Peyer's patch (tissue), 4 donors: ENCODE data around the gene TMEM169.
"Not testable (repeated sequence)": the region's sequence is repeated elsewhere in the genome, so short reads cannot be mapped to it uniquely, and the experiment has no call there.

ENCODE experiments used
- POLR2A ChIP-seq, 2 donors: fragments of 450-650 bp; IDR thresholded peaks; one replicate each; pipeline ENCODE4 v1.5.1; 2017; ENCODE audit warnings: antibody characterized with exemption in 2 of 2, mild to moderate bottlenecking in 2 of 2, moderate library complexity in 2 of 2
- TF ChIP-seq, protein P1 (sequence below), 6 experiments: fragments of 450-650 bp in 4 of 6; fragments of 200-600 bp in 2 of 6; sonication (generic) in 1 of 6; IDR thresholded peaks; one replicate each; pipeline ENCODE4 v1.5.1; 2017 to 2019; ENCODE audit warnings: antibody characterized with exemption in 6 of 6, mild to moderate bottlenecking in 3 of 6, moderate library complexity in 1 of 6

DNA sequence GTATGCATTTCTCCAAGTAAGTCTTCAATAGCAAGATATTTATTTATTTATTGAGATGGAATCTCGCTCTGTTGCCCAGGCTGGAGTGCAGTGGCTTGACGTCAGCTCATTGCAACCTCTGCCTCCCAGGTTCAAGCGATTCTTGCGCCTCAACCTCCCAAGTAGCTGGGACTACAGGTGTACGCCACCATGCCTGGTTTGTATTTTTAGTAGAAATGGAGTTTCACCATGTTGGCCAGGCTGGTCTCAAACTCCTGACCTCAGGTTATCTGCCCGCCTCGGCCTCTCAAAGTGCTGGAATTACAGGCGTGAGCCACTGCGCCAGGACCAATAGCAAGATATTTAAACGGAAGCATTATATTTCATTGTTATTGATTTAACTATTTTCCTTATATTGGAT, 1.7 kb upstream of the TMEM169 start:
- TF ChIP-seq, protein P1, sequence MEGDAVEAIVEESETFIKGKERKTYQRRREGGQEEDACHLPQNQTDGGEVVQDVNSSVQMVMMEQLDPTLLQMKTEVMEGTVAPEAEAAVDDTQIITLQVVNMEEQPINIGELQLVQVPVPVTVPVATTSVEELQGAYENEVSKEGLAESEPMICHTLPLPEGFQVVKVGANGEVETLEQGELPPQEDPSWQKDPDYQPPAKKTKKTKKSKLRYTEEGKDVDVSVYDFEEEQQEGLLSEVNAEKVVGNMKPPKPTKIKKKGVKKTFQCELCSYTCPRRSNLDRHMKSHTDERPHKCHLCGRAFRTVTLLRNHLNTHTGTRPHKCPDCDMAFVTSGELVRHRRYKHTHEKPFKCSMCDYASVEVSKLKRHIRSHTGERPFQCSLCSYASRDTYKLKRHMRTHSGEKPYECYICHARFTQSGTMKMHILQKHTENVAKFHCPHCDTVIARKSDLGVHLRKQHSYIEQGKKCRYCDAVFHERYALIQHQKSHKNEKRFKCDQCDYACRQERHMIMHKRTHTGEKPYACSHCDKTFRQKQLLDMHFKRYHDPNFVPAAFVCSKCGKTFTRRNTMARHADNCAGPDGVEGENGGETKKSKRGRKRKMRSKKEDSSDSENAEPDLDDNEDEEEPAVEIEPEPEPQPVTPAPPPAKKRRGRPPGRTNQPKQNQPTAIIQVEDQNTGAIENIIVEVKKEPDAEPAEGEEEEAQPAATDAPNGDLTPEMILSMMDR (IDR thresholded peaks at IDR 0.05) = not testable (repeated sequence)
- TF ChIP-seq POLR2A (IDR thresholded peaks at IDR 0.05) = not testable (repeated sequence)
